Tibial nerve (tissue), 3 donors: Measurements from ENCODE around the gene MRS2.

Experiments
- CTCF ChIP-seq, 5 experiments: fragments of 200-600 bp in 3 of 5; fragments of 450-650 bp in 2 of 5; sonication (generic) in 3 of 5; IDR thresholded peaks; one replicate each; pipeline ENCODE4 v1.5.1; 2016 to 2019; ENCODE audit warnings: antibody characterized with exemption in 5 of 5, mild to moderate bottlenecking in 3 of 5, moderate library complexity in 2 of 5
- POLR2A ChIP-seq, 2 donors: fragments of 450-650 bp; IDR thresholded peaks; one replicate each; pipeline ENCODE4 v1.6.1; 2017; ENCODE audit warnings: antibody characterized with exemption in 2 of 2, mild to moderate bottlenecking in 2 of 2, moderate library complexity in 2 of 2

DNA sequence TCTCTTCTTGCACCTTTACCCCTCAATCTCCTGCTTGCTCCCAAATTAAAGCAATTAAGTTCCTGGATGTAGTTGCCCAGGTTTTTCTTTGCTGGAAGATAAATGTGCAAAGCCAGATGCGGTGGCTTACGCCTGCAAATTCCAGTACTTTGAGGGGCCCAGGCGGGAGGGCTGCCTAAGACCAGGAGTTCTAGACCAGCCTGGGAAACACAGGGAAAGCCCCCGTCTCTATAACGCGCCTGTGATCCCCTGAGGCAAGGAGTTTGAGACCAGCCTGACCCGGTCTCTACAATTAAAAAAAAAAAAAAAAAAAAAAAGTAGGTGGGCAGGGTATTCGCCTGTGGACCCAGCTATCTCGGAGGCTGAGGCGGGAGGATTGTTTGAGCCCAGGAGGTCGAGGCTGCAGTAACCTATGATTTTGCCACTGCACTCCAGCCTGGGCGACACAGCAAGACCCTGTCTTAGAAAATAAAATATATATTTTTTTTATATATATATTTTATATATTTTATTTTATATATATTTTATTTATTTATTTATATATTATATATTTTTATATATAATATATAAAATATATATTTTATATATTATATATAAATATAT lies 44.4 kb upstream of the MRS2 start:
- TF ChIP-seq CTCF (IDR thresholded peaks at IDR 0.05), result no peak
- no peak for TF ChIP-seq POLR2A (IDR thresholded peaks at IDR 0.05)
